ENCODE data around the gene SBNO2. TPM values are rescaled to one million over a fixed set of nuclear protein-coding genes. Genes with fewer than 3 reads are reported as not detected.

Gene SBNO2
- total and polyA plus RNA-seq, 2 donors (not counting 1 experiment from before 2014, with no cell fraction given) = 42.8 to 83.3 TPM

GRCh38 chr19:1140272-1141027 lies 33.6 kb downstream of the SBNO2 start:
- no peaks in the 10 kb centered on the region for H3K27me3 Mint-ChIP-seq
- H4K20me1 ChIP-seq (ENCODE audit: control insufficient read depth, insufficient read depth, low read length, poor library complexity, severe bottlenecking) = no peaks in the 10 kb centered on the region
- H3K4me1 ChIP-seq (ENCODE audit: control insufficient read depth in 2 of 2, insufficient read depth in 2 of 2, low read length in 2 of 2) = peaks cover 12 to 13% of the 10 kb centered on the region in 2 donors
- DNase-seq = no peak
- WGBS (ENCODE audit: insufficient coverage) = 97% methylated on average over 28 of the region's 39 CpGs
- peaks cover 5% of the 10 kb centered on the region for H3K4me1 Mint-ChIP-seq
- H2AFZ ChIP-seq (ENCODE audit: insufficient read depth, low read depth, low read length, poor library complexity, severe bottlenecking) = no peak overlapping the region
- H3K4me2 ChIP-seq (replicated peaks; ENCODE audit: low read depth, low read length, poor library complexity, severe bottlenecking) = no peak overlapping the region
- ChIA-PET POLR2A (no interaction called here), CTCF (no interaction called here)
- no peak overlapping the region for H3K9ac ChIP-seq (ENCODE audit: low read length)
- H3K27ac ChIP-seq (ENCODE audit: low read length in 2 of 2) = no peak overlapping the region
- no peak overlapping the region for H3K4me3 ChIP-seq (ENCODE audit: control extremely low read depth in 1 of 5, extremely low read depth in 1 of 5, insufficient read depth in 1 of 5, low read depth in 2 of 5, low read length in 4 of 5)
- intact Hi-C loops (cut with micrococcal nuclease) = no loop called here
- H3K9me3 ChIP-seq (ENCODE audit: control extremely low read depth in 1 of 3, control insufficient read depth in 2 of 3, insufficient read depth in 1 of 3, low read length in 2 of 3) = peaks cover 0 to 7% (median 0%) of the 10 kb centered on the region in 3 donors
- H3K4me3 Mint-ChIP-seq = no peak overlapping the region
- no peak overlapping the region for H3K27ac Mint-ChIP-seq
- no peak for ATAC-seq (ENCODE audit: low read depth)
- no peak for TF ChIP-seq EZH2 (IDR thresholded peaks at IDR 0.05; ENCODE audit: borderline replicate concordance, insufficient read depth, low read depth, low read length, poor library complexity, severe bottlenecking)
- TF ChIP-seq, protein P1, sequence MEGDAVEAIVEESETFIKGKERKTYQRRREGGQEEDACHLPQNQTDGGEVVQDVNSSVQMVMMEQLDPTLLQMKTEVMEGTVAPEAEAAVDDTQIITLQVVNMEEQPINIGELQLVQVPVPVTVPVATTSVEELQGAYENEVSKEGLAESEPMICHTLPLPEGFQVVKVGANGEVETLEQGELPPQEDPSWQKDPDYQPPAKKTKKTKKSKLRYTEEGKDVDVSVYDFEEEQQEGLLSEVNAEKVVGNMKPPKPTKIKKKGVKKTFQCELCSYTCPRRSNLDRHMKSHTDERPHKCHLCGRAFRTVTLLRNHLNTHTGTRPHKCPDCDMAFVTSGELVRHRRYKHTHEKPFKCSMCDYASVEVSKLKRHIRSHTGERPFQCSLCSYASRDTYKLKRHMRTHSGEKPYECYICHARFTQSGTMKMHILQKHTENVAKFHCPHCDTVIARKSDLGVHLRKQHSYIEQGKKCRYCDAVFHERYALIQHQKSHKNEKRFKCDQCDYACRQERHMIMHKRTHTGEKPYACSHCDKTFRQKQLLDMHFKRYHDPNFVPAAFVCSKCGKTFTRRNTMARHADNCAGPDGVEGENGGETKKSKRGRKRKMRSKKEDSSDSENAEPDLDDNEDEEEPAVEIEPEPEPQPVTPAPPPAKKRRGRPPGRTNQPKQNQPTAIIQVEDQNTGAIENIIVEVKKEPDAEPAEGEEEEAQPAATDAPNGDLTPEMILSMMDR (IDR thresholded peaks at IDR 0.05) = no peak
- H3K27me3 ChIP-seq (replicated peaks in 1 of 4; ENCODE audit: control extremely low read depth in 1 of 4, control insufficient read depth in 3 of 4, insufficient read depth in 4 of 4, low read length in 3 of 4) = no peaks in the 10 kb centered on the region
- H3K36me3 ChIP-seq (replicated peaks in 1 of 2; ENCODE audit: control extremely low read depth in 1 of 2, control insufficient read depth in 1 of 2, extremely low read depth in 1 of 2, insufficient read depth in 2 of 2, low read length in 1 of 2) = peaks cover 1 to 4% of the 10 kb centered on the region in 2 experiments
- peaks cover 4% of the 10 kb centered on the region for H3K9me3 Mint-ChIP-seq (ENCODE audit: insufficient read depth)
- H3K79me2 ChIP-seq (ENCODE audit: control insufficient read depth, insufficient read depth, low read length) = peaks cover 19% of the 10 kb centered on the region

DNA sequence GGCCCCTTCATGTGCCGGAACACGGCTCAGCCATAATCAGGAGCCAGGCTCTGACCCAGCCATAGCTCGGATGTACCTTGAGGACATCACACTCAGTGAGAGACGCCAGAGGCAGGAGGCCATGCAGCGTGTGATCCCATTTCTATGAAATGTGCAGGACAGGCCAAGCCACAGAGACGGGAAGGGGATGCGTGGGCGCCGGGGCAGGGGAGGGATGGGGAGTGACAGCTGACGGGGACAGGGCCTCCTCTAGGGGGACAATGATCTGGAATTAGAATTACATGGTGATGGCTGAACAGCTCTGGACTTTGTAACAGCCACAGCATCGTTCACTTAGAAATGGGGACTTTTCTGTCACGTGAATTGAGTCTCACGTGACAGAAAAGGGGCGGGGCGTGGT lies 34.9 kb downstream of the SBNO2 start:
- intact Hi-C loops (cut with micrococcal nuclease) = no loop called here
- ATAC-seq (ENCODE audit: low read depth) = no peak
- ChIA-PET CTCF (no interaction called here), POLR2A (no interaction called here)
- no peak for DNase-seq
- Histone ChIP-seq H3K4me2 (replicated peaks; ENCODE audit: low read depth, low read length, poor library complexity, severe bottlenecking) (no peak overlapping the region), H3K27me3 (replicated peaks in 1 of 4; ENCODE audit: control extremely low read depth in 1 of 4, control insufficient read depth in 3 of 4, insufficient read depth in 4 of 4, low read length in 3 of 4) (no peaks in the 10 kb centered on the region), H3K4me3 (ENCODE audit: control extremely low read depth in 1 of 5, extremely low read depth in 1 of 5, insufficient read depth in 1 of 5, low read depth in 2 of 5, low read length in 4 of 5) (no peak overlapping the region), H3K9ac (ENCODE audit: low read length) (no peak overlapping the region), H3K79me2 (ENCODE audit: control insufficient read depth, insufficient read depth, low read length) (peaks cover 20% of the 10 kb centered on the region), H3K9me3 (ENCODE audit: control extremely low read depth in 1 of 3, control insufficient read depth in 2 of 3, insufficient read depth in 1 of 3, low read length in 2 of 3) (peaks cover 0 to 7% (median 0%) of the 10 kb centered on the region in 3 donors), H2AFZ (ENCODE audit: insufficient read depth, low read depth, low read length, poor library complexity, severe bottlenecking) (no peak overlapping the region), H3K27ac (ENCODE audit: low read length in 2 of 2) (no peak overlapping the region), H4K20me1 (ENCODE audit: control insufficient read depth, insufficient read depth, low read length, poor library complexity, severe bottlenecking) (no peaks in the 10 kb centered on the region), H3K4me1 (ENCODE audit: control insufficient read depth in 2 of 2, insufficient read depth in 2 of 2, low read length in 2 of 2) (peaks cover 13 to 15% of the 10 kb centered on the region in 2 donors), H3K36me3 (replicated peaks in 1 of 2; ENCODE audit: control extremely low read depth in 1 of 2, control insufficient read depth in 1 of 2, extremely low read depth in 1 of 2, insufficient read depth in 2 of 2, low read length in 1 of 2) (peaks cover 1 to 2% of the 10 kb centered on the region in 2 experiments)
- Mint-ChIP-seq H3K9me3 (ENCODE audit: insufficient read depth) (peaks cover 4% of the 10 kb centered on the region), H3K4me3 (no peak overlapping the region), H3K27me3 (no peaks in the 10 kb centered on the region), H3K27ac (no peak overlapping the region), H3K4me1 (peaks cover 12% of the 10 kb centered on the region)
- no peak for TF ChIP-seq EZH2 (IDR thresholded peaks at IDR 0.05; ENCODE audit: borderline replicate concordance, insufficient read depth, low read depth, low read length, poor library complexity, severe bottlenecking)
- 96% methylated on average over 15 of the region's 15 CpGs for WGBS (ENCODE audit: insufficient coverage)
